ENCODE measurements around the gene NQO1.

DNA sequence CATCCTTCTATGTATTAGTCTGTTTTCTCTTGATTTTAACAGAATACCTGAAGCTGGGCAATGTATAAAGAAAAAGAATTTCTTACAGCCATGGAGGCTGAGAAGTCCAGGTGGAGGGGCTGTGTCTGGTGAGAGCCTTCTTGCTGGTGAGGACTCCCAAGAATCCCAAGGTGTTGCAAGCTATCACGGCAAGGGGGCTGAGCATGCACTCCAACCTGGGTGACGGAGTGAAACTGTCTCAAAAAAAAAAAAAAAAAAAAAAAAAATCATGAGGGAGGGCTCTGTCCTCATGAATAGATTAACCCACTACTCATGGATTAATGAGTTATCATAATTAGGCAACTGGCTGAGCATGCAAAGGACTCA, 19.4 kb downstream of the NQO1 start:
- TF ChIP-seq, protein P1, sequence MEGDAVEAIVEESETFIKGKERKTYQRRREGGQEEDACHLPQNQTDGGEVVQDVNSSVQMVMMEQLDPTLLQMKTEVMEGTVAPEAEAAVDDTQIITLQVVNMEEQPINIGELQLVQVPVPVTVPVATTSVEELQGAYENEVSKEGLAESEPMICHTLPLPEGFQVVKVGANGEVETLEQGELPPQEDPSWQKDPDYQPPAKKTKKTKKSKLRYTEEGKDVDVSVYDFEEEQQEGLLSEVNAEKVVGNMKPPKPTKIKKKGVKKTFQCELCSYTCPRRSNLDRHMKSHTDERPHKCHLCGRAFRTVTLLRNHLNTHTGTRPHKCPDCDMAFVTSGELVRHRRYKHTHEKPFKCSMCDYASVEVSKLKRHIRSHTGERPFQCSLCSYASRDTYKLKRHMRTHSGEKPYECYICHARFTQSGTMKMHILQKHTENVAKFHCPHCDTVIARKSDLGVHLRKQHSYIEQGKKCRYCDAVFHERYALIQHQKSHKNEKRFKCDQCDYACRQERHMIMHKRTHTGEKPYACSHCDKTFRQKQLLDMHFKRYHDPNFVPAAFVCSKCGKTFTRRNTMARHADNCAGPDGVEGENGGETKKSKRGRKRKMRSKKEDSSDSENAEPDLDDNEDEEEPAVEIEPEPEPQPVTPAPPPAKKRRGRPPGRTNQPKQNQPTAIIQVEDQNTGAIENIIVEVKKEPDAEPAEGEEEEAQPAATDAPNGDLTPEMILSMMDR (conservative IDR thresholded peaks at IDR 0.05; ENCODE audit: low read depth, low read length): no peak
- no peak for TF ChIP-seq FOS (IDR thresholded peaks at IDR 0.05; ENCODE audit: low read depth, low read length)
